Choroid plexus epithelial cell (primary cell): ENCODE data around the gene DLEC1.

Experiments used
- DNase-seq: peaks from one replicate; pipeline ENCODE4 v3.0.0-alpha.2; 2010; ENCODE audit warnings: low read depth
- H3K4me3 ChIP-seq: 2 replicates; pipeline ENCODE4 v1.5.1; 2011; ENCODE audit warnings: low read depth, mild to moderate bottlenecking, control low read depth, low read length, moderate library complexity
- TF ChIP-seq, protein P1 (sequence below): conservative IDR thresholded peaks from 2 replicates; pipeline ENCODE4 v1.5.1; 2011; ENCODE audit warnings: low read depth, mild to moderate bottlenecking, control low read depth, inconsistent platforms, low read length, moderate library complexity

DLEC1 gene

DNA sequence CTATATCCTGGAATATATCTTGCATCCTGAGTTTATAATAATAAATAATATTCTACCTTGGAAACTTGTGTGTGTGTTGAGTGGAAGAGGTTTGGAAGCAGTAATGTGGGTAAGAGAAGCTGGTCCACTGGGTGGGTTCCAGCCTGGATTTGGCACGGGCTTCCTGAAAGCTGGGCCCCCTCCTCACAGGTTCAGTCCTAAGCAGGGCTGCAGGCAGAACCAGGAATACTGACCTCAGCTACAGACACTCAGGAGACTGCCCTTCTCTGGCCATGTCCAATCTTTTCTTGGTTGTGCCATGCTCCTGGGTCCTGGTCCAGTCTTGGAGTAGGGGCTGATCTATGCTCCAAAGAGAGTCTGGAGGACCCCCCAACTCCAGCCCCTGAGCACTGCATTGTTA lies 104.0 kb downstream of the DLEC1 start:
- DNase-seq: no peak
- no peak overlapping the region for H3K4me3 ChIP-seq
- TF ChIP-seq, protein P1, sequence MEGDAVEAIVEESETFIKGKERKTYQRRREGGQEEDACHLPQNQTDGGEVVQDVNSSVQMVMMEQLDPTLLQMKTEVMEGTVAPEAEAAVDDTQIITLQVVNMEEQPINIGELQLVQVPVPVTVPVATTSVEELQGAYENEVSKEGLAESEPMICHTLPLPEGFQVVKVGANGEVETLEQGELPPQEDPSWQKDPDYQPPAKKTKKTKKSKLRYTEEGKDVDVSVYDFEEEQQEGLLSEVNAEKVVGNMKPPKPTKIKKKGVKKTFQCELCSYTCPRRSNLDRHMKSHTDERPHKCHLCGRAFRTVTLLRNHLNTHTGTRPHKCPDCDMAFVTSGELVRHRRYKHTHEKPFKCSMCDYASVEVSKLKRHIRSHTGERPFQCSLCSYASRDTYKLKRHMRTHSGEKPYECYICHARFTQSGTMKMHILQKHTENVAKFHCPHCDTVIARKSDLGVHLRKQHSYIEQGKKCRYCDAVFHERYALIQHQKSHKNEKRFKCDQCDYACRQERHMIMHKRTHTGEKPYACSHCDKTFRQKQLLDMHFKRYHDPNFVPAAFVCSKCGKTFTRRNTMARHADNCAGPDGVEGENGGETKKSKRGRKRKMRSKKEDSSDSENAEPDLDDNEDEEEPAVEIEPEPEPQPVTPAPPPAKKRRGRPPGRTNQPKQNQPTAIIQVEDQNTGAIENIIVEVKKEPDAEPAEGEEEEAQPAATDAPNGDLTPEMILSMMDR: no peak

DNA sequence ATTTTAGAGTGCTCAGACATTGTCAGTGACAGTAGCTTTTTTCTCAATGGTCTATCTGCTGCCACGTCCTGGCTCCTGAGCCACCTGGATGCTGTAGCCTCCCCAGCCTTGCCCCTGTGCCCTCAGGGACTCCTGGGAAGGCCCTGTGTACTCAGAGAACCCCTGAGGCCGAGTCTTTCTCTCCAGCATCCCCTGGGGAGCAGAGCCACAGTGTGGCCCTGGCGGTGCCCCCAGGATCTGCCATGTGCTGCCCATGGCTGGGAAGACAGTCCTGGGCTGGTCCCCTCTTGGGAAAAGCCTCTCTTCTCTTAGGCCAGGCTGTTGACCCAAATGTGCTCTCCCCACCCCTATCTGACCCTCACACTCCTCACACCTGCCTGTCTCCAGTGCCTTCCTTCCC lies 104.5 kb downstream of the DLEC1 start:
- no peak overlapping the region for H3K4me3 ChIP-seq

DNA sequence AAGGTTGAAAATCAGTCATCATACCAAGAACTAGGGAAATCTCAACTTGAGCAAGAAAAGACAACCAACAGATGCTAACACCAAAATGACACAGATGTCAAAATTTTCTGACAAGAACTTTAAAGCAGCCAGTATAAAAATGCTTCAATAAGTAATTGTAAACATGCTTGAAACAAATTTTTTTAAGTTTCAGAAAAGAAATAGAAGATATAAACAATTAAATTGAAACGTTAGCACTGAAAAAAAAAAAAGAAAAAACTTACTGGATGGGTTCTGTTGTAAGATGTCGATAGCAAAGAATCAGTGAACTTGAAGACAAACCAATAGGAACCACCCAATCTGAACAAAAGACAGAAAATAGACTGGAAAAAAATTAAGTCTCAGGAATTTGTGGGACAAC lies 107.5 kb downstream of the DLEC1 start:
- TF ChIP-seq, protein P1: no peak
- no peak overlapping the region for H3K4me3 ChIP-seq
- no peak for DNase-seq

More for the DNA sequence above, 104.5 kb downstream of the DLEC1 start:
- DNase-seq: no peak
- TF ChIP-seq, protein P1: no peak

DNA sequence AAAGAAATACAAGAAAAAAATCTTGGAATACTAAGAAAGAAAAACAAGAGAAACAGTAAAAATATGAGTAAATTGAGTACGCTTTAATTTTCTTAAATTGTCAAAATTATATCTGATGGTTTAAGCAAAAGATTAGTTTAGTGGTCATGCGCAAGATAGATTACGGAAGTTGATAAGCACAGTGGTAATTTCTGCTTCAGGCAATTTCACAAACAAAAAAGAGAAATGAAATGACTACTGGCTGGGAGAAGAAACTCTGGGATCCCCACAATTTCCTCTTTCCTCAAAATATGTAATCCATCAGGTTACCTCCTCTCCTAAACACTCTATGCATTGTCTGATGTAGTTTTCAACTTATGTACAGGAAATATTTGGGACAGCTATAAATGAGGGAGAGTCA lies 108.4 kb downstream of the DLEC1 start:
- no peak overlapping the region for H3K4me3 ChIP-seq
- TF ChIP-seq, protein P1: no peak
- no peak for DNase-seq

DNA sequence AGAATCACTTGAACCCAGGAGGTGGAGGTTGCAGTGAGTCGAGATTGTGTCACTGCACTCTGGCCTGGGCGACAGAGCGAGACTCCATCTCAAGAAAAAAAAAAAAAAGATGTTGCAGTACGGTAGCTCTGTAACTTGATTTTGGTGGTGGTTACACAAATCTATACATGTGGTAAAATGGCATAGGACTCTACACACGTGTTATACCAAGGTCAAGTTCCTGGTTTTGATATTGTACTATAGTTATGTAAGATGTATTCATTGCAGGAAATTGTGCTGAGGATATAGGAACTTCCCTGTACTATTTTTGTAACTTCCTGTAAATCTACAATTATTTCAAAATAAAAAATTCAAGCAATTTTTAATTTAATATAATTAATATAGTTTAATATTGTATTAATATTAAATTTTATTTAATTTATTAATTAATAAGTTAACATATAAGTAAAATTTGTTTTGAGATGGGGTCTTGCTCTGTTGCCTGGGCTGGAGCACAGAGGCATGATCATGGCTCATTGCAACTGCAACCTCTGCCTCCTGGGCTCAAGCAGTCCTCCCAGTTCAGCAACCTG lies 109.4 kb downstream of the DLEC1 start:
- H3K4me3 ChIP-seq: no peak overlapping the region
- DNase-seq: no peak
- TF ChIP-seq, protein P1: no peak

DNA sequence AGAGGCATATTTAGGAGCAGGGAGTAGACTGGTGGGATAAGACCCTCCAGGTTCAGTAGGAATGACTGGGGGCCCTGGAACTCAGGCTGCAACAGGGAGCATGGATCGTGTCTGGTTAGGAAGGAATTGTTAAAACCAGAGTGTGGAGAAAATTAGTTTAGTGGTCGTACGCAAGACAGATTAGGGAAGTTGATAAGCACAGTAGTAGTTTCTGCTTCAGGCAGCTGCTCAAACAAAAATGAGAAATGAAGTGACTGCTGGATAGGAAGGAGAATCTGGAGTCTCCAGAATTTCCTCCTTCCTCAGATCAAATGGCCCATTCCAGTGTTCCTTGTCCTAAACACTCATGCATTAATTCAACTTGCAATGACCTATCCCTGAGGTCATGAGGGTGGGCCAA lies 110.7 kb downstream of the DLEC1 start:
- DNase-seq: no peak
- no peak overlapping the region for H3K4me3 ChIP-seq
- TF ChIP-seq, protein P1: no peak

DNA sequence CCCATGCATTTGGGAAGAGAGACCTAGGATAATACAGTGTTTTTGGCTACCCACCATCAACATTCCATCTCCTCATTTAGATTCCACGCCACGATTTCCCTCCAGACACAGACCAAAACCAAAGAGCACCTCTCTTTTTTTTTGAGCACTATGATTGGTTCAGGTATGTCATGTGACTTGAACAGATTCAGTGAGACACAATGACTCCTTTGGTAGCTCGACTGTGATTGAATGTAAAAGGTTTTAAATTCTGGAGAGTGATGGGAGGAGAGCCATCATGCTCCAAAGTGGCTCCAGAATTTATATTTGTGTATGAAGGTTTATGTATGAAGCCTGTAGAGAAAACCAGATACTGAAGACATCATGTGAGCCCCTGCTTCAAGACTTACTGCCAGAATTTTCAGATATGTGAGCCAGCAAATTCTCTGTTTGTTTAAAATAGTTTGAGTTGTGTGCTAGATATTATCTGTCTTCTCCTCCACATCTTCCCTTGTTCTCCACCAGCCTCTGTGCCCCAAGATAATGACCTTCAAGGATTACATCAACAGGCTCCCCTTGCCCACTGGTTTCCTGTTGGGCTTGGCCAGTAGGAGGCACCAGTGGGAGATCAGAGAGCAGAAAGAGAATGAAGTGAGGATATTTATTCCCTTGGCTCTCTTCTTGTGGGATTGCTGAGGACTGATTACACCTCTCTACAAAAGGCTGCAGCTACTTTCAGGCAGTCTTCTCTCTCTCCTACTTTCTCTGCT lies 111.9 kb downstream of the DLEC1 start:
- no peak overlapping the region for H3K4me3 ChIP-seq
- TF ChIP-seq, protein P1: peak; percentile 23
- no peak for DNase-seq
